Measurements from ENCODE around the gene CLEC4D. TPM values are rescaled to one million over a fixed set of nuclear protein-coding genes. Genes with fewer than 3 reads are reported as not detected.

CLEC4D gene
- total RNA-seq, result not detected in 2 replicates

DNA sequence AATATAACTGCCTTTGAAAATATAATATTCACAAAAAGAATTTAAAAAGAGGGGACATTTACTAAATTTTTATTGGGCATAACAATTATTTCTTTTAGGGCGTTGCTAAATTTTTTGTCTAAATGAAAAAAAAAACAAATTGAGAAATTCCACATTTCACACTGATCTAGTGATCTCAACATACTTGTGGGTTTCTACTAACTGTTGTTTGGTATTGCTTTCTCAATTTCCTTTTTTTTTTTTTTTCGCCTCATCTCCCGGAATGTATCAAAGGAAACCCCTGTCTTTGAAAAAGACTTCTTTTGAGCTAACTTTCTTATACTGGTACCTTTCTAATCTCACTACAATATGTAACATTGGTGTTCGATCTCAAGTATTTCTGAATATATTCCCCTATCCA is at the start of gene CLEC4D:
Gene CLEC4D (plus strand): TSS at position 248 of the 400 bp plus-strand sequence. CDS start 230 bp downstream, outside the sequence.

DNA sequence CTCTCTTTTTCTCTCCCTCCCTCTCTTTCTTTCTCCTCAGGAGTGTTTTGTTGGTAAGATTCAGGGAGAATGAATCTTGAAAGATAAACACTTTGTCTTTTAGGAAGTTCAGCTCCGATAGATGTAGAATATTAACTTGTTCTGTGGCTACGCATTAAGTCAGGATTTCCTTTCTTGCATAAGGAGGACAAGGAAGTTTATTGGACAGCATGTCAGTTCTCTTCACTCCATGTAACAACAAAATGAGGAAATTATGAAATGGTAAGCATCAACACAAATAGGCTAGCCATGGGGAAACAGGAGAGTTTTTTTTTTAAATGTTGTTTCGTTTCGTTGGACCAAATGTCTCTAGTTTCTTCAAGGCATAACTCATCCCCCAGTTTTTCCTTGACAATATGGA is 27.5 kb downstream of the CLEC4D start, which contains the start of gene CLEC4E:
Gene CLEC4E (minus strand): TSS at position 75 of the 400 bp plus-strand sequence. CDS start 108 bp downstream, outside the sequence.

Other genes starting within 250 kb of the CLEC4D start
- gene CLEC6A, start 57.5 kb upstream of the CLEC4D start, total RNA-seq, result not detected in 2 replicates
- not detected in 2 replicates for gene CLEC4E, start 27.4 kb downstream of the CLEC4D start, total RNA-seq
- not detected in 2 replicates for gene AICDA, start 99.4 kb downstream of the CLEC4D start, total RNA-seq
- 12.5 and 14.9 TPM in 2 replicates for gene MFAP5, start 149.3 kb downstream of the CLEC4D start, total RNA-seq
- 22.5 and 33.0 TPM in 2 replicates for gene RIMKLB, start 184.5 kb downstream of the CLEC4D start, total RNA-seq